ENCODE data around the gene SAGE1.
"Not testable (repeated sequence)": the region's sequence is repeated elsewhere in the genome, so short reads cannot be mapped to it uniquely, and the experiment has no call there.

Gene SAGE1

GRCh38 chrX:135893294-135893817 lies at the start of gene SAGE1, which contains the start of gene CT45A10:
Gene SAGE1 (plus strand): TSS chrX:135893716. CDS start chrX:135896243, 2,527 bp downstream.
Gene CT45A10 (minus strand): TSS chrX:135893444. CDS start chrX:135885344, 8,100 bp downstream.
- no peak for DNase-seq

- DNase-seq: not testable (repeated sequence)
These were observed 39.1 kb upstream of the SAGE1 start, which contains the start of gene CT45A8 for GRCh38 chrX:135854438-135854837. Gene CT45A8 (minus strand): TSS chrX:135854538. CDS start chrX:135850783, 3,755 bp downstream.

DNA sequence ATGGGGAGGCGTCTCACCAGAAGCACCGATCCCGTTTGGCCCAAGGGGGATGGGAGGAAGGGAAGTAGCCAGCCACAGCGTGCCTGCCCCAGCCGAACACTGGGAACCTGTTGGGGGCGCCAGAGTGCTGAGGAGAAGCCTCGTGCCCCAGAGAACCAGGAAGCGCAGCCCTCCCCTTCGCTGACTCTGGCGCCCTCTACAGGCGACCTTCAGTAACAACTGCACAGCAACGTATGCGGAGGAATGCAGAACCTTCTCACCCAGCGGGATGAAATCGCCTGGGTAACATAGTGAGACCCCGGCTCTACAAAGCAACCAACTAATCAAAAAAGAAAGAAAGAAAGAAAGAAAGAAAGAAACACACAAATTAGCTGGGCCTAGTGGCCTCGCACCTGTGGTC lies 21.8 kb upstream of the SAGE1 start, which contains the start of gene CT45A9:
CT45A9 (minus strand) TSS at position 101 of the 400 bp plus-strand sequence. CDS start 3,751 bp downstream, outside the sequence.
- DNase-seq: not testable (repeated sequence)

DNA sequence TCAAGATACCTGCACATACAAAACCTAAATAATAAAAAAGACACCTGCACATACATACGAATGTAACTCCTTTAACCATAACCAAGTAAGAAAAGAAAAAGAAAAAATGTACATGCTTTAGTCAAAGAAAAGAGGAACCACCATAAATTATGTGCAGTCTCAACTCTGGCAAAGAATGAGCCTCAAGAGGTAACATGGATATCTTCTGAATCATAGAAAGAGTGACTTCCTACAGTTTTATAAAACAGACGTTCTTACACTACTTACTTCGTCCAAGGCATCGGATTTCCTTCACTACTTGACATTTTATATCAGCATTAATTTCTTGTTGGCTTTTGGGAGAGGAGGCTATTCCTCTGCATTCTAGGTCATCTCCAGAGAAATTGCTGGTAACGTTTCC lies 10.8 kb upstream of the SAGE1 start:
- DNase-seq: not testable (repeated sequence)

GRCh38 chrX:135888230-135888629 lies 5.3 kb upstream of the SAGE1 start:
- not testable (repeated sequence) for DNase-seq

DNA sequence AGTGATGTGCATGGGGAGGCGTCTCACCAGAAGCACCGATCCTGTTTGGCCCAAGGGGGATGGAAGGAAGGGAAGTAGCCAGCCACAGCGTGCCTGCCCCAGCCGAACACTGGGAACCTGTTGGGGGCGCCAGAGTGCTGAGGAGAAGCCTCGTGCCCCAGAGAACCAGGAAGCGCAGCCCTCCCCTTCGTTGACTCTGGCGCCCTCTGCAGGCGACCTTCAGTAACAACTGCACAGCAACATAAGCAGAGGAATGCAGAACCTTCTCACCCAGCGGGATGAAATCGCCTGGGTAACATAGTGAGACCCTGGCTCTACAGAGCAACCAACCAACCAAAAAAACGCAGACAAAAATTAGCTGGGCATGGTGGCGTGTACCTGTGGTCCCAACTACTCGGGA lies 4.5 kb upstream of the SAGE1 start:
- DNase-seq: not testable (repeated sequence)

GRCh38 chrX:135890087-135890585 lies 3.4 kb upstream of the SAGE1 start:
- DNase-seq: no peak

DNA sequence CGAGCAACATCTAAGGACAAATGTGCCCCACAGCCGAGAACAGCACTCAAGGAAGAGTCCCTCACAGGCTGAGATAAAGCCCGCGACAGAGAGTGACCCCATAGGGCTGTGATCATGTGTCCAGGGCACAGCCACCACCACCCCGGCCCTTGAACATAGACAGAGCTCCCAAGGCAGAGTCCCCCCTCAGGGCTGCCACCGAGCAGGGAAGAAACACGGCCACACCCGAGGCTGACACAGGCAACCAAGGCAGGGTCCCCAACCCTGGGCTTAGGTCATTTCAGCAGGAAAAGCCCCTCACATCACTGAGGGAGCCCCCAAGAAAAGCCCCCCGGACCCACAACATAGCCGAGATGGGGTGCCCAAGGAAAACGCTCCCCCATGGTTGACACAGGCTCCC lies 735 bp upstream of the SAGE1 start:
- DNase-seq: no peak

- DNase-seq: no peak
These were observed 16.7 kb downstream of the SAGE1 start for GRCh38 chrX:135910251-135910650.

- no peak for DNase-seq
These were observed 20.9 kb downstream of the SAGE1 start for GRCh38 chrX:135914404-135914803.

DNA sequence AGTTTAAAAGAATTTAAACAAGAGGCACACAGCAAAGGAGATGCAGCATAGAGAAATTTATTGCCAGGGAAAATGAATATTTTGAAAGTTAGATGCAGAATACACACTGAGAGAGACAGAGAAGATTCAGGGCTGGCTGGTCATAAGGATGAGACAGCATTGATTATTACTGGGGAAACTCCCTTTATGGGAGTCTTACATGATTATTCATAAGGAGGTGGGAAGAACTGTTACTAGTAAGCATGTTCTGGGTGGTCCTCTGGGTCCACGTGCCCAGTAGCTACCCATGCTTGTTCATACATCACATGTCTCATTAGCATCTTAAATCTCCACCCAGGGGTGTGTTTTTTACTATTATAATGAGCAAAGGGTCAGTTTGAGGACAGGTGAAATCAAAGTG lies 27.0 kb downstream of the SAGE1 start:
- not testable (repeated sequence) for DNase-seq

- no peak for DNase-seq
These were observed 29.8 kb downstream of the SAGE1 start for GRCh38 chrX:135923353-135923752.

- no peak for DNase-seq
These were observed 34.4 kb downstream of the SAGE1 start for GRCh38 chrX:135927897-135928296.

DNA sequence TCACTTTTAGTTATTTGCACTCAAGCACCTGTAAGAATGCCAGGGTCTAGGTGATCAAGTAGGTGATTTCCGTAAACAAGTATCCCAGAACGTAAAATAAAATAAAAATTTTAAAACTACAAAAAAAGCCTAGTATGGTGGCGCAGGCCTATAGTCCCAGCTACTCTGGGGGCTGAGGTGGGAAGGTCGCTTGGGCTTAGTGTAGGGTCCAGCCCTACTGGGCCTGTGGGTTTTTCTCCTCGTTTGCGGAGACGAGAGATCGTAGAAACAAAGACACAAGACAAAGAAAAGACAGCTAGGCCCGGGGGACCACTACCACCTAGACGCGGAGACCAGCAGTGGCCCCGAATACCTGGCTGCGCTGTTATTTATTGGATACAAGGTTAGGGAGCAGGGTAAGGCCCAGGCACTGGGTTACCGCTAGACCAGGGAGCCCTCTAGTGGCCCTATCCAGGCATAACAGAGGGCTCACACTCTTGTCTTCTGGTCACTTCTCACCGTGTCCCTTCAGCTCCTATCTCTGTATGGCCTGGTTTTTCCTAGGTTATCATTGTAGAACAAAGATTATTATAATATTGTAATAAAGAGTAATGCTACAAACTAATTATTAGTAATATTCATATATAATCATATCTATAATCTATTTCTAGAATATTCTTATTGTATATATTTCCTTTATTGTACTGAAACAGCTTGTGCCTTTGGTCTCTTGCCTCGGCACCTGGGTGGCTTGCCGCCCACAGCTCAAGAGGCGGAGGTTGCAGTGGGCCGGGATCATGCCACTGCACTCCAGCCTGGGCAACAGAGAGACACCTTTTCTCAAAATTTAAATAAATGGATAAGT lies 38.4 kb downstream of the SAGE1 start:
- DNase-seq: peak; percentile 23

DNA sequence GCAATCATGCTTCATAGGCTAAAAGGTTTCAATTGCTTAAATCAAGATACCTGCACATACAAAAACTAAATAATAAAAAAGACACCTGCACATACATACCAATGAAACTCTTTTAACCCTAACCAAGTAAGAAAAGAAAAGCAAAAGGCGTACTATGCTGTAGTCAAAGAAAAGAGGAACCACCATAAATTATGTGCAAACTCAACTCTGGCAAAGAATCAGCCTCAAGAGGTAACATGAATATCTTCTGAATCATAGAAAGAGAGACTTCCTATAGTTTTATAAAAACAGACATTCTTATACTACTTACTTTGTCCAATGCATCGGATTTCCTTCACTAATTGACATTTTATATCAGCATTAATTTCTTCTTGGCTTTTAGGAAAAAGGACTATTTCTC lies 51.0 kb downstream of the SAGE1 start:
- no peak for DNase-seq

- DNase-seq: no peak
These were observed 57.8 kb downstream of the SAGE1 start for GRCh38 chrX:135951291-135951690.
